ENCODE results near the gene DOCK9.

DOCK9 gene

GRCh38 chr13:98978280-98978679 lies 416 bp upstream of the DOCK9 start:
- Histone ChIP-seq H3K9ac (ENCODE audit: low read depth in 1 of 2, low read length in 2 of 2) (no peak overlapping the region), H3K4me1 (ENCODE audit: control insufficient read depth in 2 of 2, insufficient read depth in 2 of 2, low read length in 2 of 2) (peaks cover 0 to 14% of the 10 kb centered on the region in 2 donors)

GRCh38 chr13:98976941-98977340 lies 923 bp downstream of the DOCK9 start:
- Histone ChIP-seq H3K9me3 (ENCODE audit: control insufficient read depth in 2 of 2, low read length in 2 of 2) (no peaks in the 10 kb centered on the region), H3K4me3 (ENCODE audit: low read length in 2 of 2) (peak overlapping the region in 1 of 2 donors; percentile 69), H3K27me3 (ENCODE audit: control insufficient read depth in 2 of 2, insufficient read depth in 2 of 2, low read length in 2 of 2) (no peaks in the 10 kb centered on the region), H3K4me1 (ENCODE audit: control insufficient read depth in 2 of 2, insufficient read depth in 2 of 2, low read length in 2 of 2) (peaks cover 0 to 14% of the 10 kb centered on the region in 2 donors), H3K27ac (ENCODE audit: low read depth in 2 of 2, low read length in 2 of 2) (peak overlapping the region in 1 of 2 donors; percentile 12), H3K9ac (ENCODE audit: low read depth in 1 of 2, low read length in 2 of 2) (no peak overlapping the region), H3K36me3 (ENCODE audit: control insufficient read depth in 2 of 2, insufficient read depth in 2 of 2, low read length in 2 of 2) (no peaks in the 10 kb centered on the region)

More at GRCh38 chr13:98978280-98978679, 416 bp upstream of the DOCK9 start:
- Histone ChIP-seq H3K27me3 (ENCODE audit: control insufficient read depth in 2 of 2, insufficient read depth in 2 of 2, low read length in 2 of 2) (no peaks in the 10 kb centered on the region), H3K9me3 (ENCODE audit: control insufficient read depth in 2 of 2, low read length in 2 of 2) (no peaks in the 10 kb centered on the region), H3K4me3 (ENCODE audit: low read length in 2 of 2) (peak overlapping the region; percentile 69 to 73), H3K27ac (ENCODE audit: low read depth in 2 of 2, low read length in 2 of 2) (peak overlapping the region in 1 of 2 donors; percentile 4), H3K36me3 (ENCODE audit: control insufficient read depth in 2 of 2, insufficient read depth in 2 of 2, low read length in 2 of 2) (no peaks in the 10 kb centered on the region)

- Histone ChIP-seq H3K36me3 (ENCODE audit: control insufficient read depth in 2 of 2, insufficient read depth in 2 of 2, low read length in 2 of 2) (no peaks in the 10 kb centered on the region), H3K27me3 (ENCODE audit: control insufficient read depth in 2 of 2, insufficient read depth in 2 of 2, low read length in 2 of 2) (no peaks in the 10 kb centered on the region), H3K27ac (ENCODE audit: low read depth in 2 of 2, low read length in 2 of 2) (no peak overlapping the region), H3K9me3 (ENCODE audit: control insufficient read depth in 2 of 2, low read length in 2 of 2) (no peaks in the 10 kb centered on the region), H3K4me3 (ENCODE audit: low read length in 2 of 2) (no peak overlapping the region), H3K4me1 (ENCODE audit: control insufficient read depth in 2 of 2, insufficient read depth in 2 of 2, low read length in 2 of 2) (peaks cover 0 to 14% of the 10 kb centered on the region in 2 donors), H3K9ac (ENCODE audit: low read depth in 1 of 2, low read length in 2 of 2) (no peak overlapping the region)
Observed at GRCh38 chr13:98976338-98976737, 1.5 kb downstream of the DOCK9 start.

GRCh38 chr13:98975822-98976261 lies 2.0 kb downstream of the DOCK9 start:
- H3K9me3 ChIP-seq (ENCODE audit: control insufficient read depth in 2 of 2, low read length in 2 of 2), result no peaks in the 10 kb centered on the region
- no peaks in the 10 kb centered on the region for H3K27me3 ChIP-seq (ENCODE audit: control insufficient read depth in 2 of 2, insufficient read depth in 2 of 2, low read length in 2 of 2)
- no peak overlapping the region for H3K4me3 ChIP-seq (ENCODE audit: low read length in 2 of 2)
- H3K27ac ChIP-seq (ENCODE audit: low read depth in 2 of 2, low read length in 2 of 2), result no peak overlapping the region
- no peaks in the 10 kb centered on the region for H3K36me3 ChIP-seq (ENCODE audit: control insufficient read depth in 2 of 2, insufficient read depth in 2 of 2, low read length in 2 of 2)
- peaks cover 0 to 14% of the 10 kb centered on the region in 2 donors for H3K4me1 ChIP-seq (ENCODE audit: control insufficient read depth in 2 of 2, insufficient read depth in 2 of 2, low read length in 2 of 2)
- no peak overlapping the region for H3K9ac ChIP-seq (ENCODE audit: low read depth in 1 of 2, low read length in 2 of 2)

GRCh38 chr13:98974053-98974452 lies 3.8 kb downstream of the DOCK9 start:
- Histone ChIP-seq H3K27ac (ENCODE audit: low read depth in 2 of 2, low read length in 2 of 2) (no peak overlapping the region), H3K36me3 (ENCODE audit: control insufficient read depth in 2 of 2, insufficient read depth in 2 of 2, low read length in 2 of 2) (no peaks in the 10 kb centered on the region), H3K9ac (ENCODE audit: low read depth in 1 of 2, low read length in 2 of 2) (no peak overlapping the region), H3K4me1 (ENCODE audit: control insufficient read depth in 2 of 2, insufficient read depth in 2 of 2, low read length in 2 of 2) (peaks cover 0 to 14% of the 10 kb centered on the region in 2 donors), H3K4me3 (ENCODE audit: low read length in 2 of 2) (no peak overlapping the region), H3K27me3 (ENCODE audit: control insufficient read depth in 2 of 2, insufficient read depth in 2 of 2, low read length in 2 of 2) (no peaks in the 10 kb centered on the region), H3K9me3 (ENCODE audit: control insufficient read depth in 2 of 2, low read length in 2 of 2) (no peaks in the 10 kb centered on the region)

GRCh38 chr13:98972627-98973026 lies 5.2 kb downstream of the DOCK9 start:
- H3K9ac ChIP-seq (ENCODE audit: low read depth in 1 of 2, low read length in 2 of 2), result no peak overlapping the region
- peaks cover 0 to 4% of the 10 kb centered on the region in 2 donors for H3K4me1 ChIP-seq (ENCODE audit: control insufficient read depth in 2 of 2, insufficient read depth in 2 of 2, low read length in 2 of 2)
- H3K36me3 ChIP-seq (ENCODE audit: control insufficient read depth in 2 of 2, insufficient read depth in 2 of 2, low read length in 2 of 2), result no peaks in the 10 kb centered on the region
- no peaks in the 10 kb centered on the region for H3K27me3 ChIP-seq (ENCODE audit: control insufficient read depth in 2 of 2, insufficient read depth in 2 of 2, low read length in 2 of 2)
- no peak overlapping the region for H3K27ac ChIP-seq (ENCODE audit: low read depth in 2 of 2, low read length in 2 of 2)
- H3K9me3 ChIP-seq (ENCODE audit: control insufficient read depth in 2 of 2, low read length in 2 of 2), result no peaks in the 10 kb centered on the region
- H3K4me3 ChIP-seq (ENCODE audit: low read length in 2 of 2), result no peak overlapping the region

- no peak overlapping the region for H3K27ac ChIP-seq (ENCODE audit: low read depth in 2 of 2, low read length in 2 of 2)
- H3K27me3 ChIP-seq (ENCODE audit: control insufficient read depth in 2 of 2, insufficient read depth in 2 of 2, low read length in 2 of 2), result no peaks in the 10 kb centered on the region
- H3K4me1 ChIP-seq (ENCODE audit: control insufficient read depth in 2 of 2, insufficient read depth in 2 of 2, low read length in 2 of 2), result no peaks in the 10 kb centered on the region
- no peak overlapping the region for H3K9ac ChIP-seq (ENCODE audit: low read depth in 1 of 2, low read length in 2 of 2)
- no peaks in the 10 kb centered on the region for H3K36me3 ChIP-seq (ENCODE audit: control insufficient read depth in 2 of 2, insufficient read depth in 2 of 2, low read length in 2 of 2)
- H3K4me3 ChIP-seq (ENCODE audit: low read length in 2 of 2), result no peak overlapping the region
- H3K9me3 ChIP-seq (ENCODE audit: control insufficient read depth in 2 of 2, low read length in 2 of 2), result no peaks in the 10 kb centered on the region
Observed at GRCh38 chr13:98972059-98972458, 5.8 kb downstream of the DOCK9 start.

GRCh38 chr13:98970330-98970729 lies 7.5 kb downstream of the DOCK9 start:
- H3K4me3 ChIP-seq (ENCODE audit: low read length in 2 of 2), result no peak overlapping the region
- H3K27me3 ChIP-seq (ENCODE audit: control insufficient read depth in 2 of 2, insufficient read depth in 2 of 2, low read length in 2 of 2), result no peaks in the 10 kb centered on the region
- H3K36me3 ChIP-seq (ENCODE audit: control insufficient read depth in 2 of 2, insufficient read depth in 2 of 2, low read length in 2 of 2), result no peaks in the 10 kb centered on the region
- H3K9ac ChIP-seq (ENCODE audit: low read depth in 1 of 2, low read length in 2 of 2), result no peak overlapping the region
- no peaks in the 10 kb centered on the region for H3K9me3 ChIP-seq (ENCODE audit: control insufficient read depth in 2 of 2, low read length in 2 of 2)
- no peaks in the 10 kb centered on the region for H3K4me1 ChIP-seq (ENCODE audit: control insufficient read depth in 2 of 2, insufficient read depth in 2 of 2, low read length in 2 of 2)
- no peak overlapping the region for H3K27ac ChIP-seq (ENCODE audit: low read depth in 2 of 2, low read length in 2 of 2)

GRCh38 chr13:98967491-98967890 lies 10.4 kb downstream of the DOCK9 start:
- Histone ChIP-seq H3K27ac (ENCODE audit: low read depth in 2 of 2, low read length in 2 of 2) (no peak overlapping the region), H3K9ac (ENCODE audit: low read depth in 1 of 2, low read length in 2 of 2) (no peak overlapping the region), H3K9me3 (ENCODE audit: control insufficient read depth in 2 of 2, low read length in 2 of 2) (no peaks in the 10 kb centered on the region), H3K4me3 (ENCODE audit: low read length in 2 of 2) (no peak overlapping the region), H3K4me1 (ENCODE audit: control insufficient read depth in 2 of 2, insufficient read depth in 2 of 2, low read length in 2 of 2) (no peaks in the 10 kb centered on the region), H3K36me3 (ENCODE audit: control insufficient read depth in 2 of 2, insufficient read depth in 2 of 2, low read length in 2 of 2) (no peaks in the 10 kb centered on the region), H3K27me3 (ENCODE audit: control insufficient read depth in 2 of 2, insufficient read depth in 2 of 2, low read length in 2 of 2) (no peaks in the 10 kb centered on the region)

GRCh38 chr13:98966019-98966418 lies 11.8 kb downstream of the DOCK9 start:
- Histone ChIP-seq H3K36me3 (ENCODE audit: control insufficient read depth in 2 of 2, insufficient read depth in 2 of 2, low read length in 2 of 2) (no peaks in the 10 kb centered on the region), H3K4me3 (ENCODE audit: low read length in 2 of 2) (no peak overlapping the region), H3K27me3 (ENCODE audit: control insufficient read depth in 2 of 2, insufficient read depth in 2 of 2, low read length in 2 of 2) (no peaks in the 10 kb centered on the region), H3K9me3 (ENCODE audit: control insufficient read depth in 2 of 2, low read length in 2 of 2) (no peaks in the 10 kb centered on the region), H3K27ac (ENCODE audit: low read depth in 2 of 2, low read length in 2 of 2) (no peak overlapping the region), H3K9ac (ENCODE audit: low read depth in 1 of 2, low read length in 2 of 2) (no peak overlapping the region), H3K4me1 (ENCODE audit: control insufficient read depth in 2 of 2, insufficient read depth in 2 of 2, low read length in 2 of 2) (no peaks in the 10 kb centered on the region)

- Histone ChIP-seq H3K36me3 (ENCODE audit: control insufficient read depth in 2 of 2, insufficient read depth in 2 of 2, low read length in 2 of 2) (no peaks in the 10 kb centered on the region), H3K27ac (ENCODE audit: low read depth in 2 of 2, low read length in 2 of 2) (no peak overlapping the region), H3K27me3 (ENCODE audit: control insufficient read depth in 2 of 2, insufficient read depth in 2 of 2, low read length in 2 of 2) (no peaks in the 10 kb centered on the region), H3K9me3 (ENCODE audit: control insufficient read depth in 2 of 2, low read length in 2 of 2) (no peaks in the 10 kb centered on the region), H3K9ac (ENCODE audit: low read depth in 1 of 2, low read length in 2 of 2) (no peak overlapping the region), H3K4me1 (ENCODE audit: control insufficient read depth in 2 of 2, insufficient read depth in 2 of 2, low read length in 2 of 2) (no peaks in the 10 kb centered on the region), H3K4me3 (ENCODE audit: low read length in 2 of 2) (no peak overlapping the region)
Observed at GRCh38 chr13:98965325-98965724, 12.5 kb downstream of the DOCK9 start.
